HL-60 (cell line): ENCODE measurements around the gene GVQW3.

Source experiments
- DNase-seq, 2 experiments: peaks; one replicate each; pipeline ENCODE4 v3.0.0-alpha.2; 2010 to 2020; ENCODE audit warnings: low read depth in 1 of 2, low spot score in 1 of 2
- H3K27ac ChIP-seq: fragments of 250-450 bp; sonication (Bioruptor Pico); replicated peaks from 2 replicates; pipeline ENCODE4 v1.5.1; 2020; ENCODE audit warnings: mild to moderate bottlenecking, moderate library complexity
- H3K27me3 ChIP-seq: fragments of 250-450 bp; sonication (Bioruptor Pico); 2 replicates; pipeline ENCODE4 v1.5.1; 2021; ENCODE audit warnings: mild to moderate bottlenecking, moderate library complexity; ENCODE audit not compliant: insufficient read depth, poor library complexity, severe bottlenecking
- H3K4me3 ChIP-seq: replicated peaks from 2 replicates; pipeline ENCODE4 v1.5.1; 2011; ENCODE audit warnings: mild to moderate bottlenecking, control low read depth, low read length; ENCODE audit not compliant: insufficient read depth
- GABPA ChIP-seq: IDR thresholded peaks from 2 replicates; pipeline ENCODE4 v1.6.1; 2012; ENCODE audit warnings: low read depth
- POLR2AphosphoS5 ChIP-seq: IDR thresholded peaks from 2 replicates; pipeline ENCODE4 v1.6.1; 2012; ENCODE audit warnings: low read depth
- SPI1 ChIP-seq: IDR thresholded peaks from 2 replicates; pipeline ENCODE4 v1.6.1; 2012; ENCODE audit warnings: low read depth, mild to moderate bottlenecking, borderline replicate concordance
- TF ChIP-seq, protein P1 (sequence below): IDR thresholded peaks from one replicate; pipeline ENCODE4 v1.5.1; 2011; ENCODE audit warnings: low read length, control low read depth, inconsistent platforms; ENCODE audit not compliant: insufficient read depth
- TF ChIP-seq, protein P2 (sequence below): IDR thresholded peaks from 2 replicates; pipeline ENCODE4 v1.6.1; 2012; ENCODE audit warnings: low read depth; ENCODE audit not compliant: insufficient replicate concordance

The GVQW3 gene

DNA sequence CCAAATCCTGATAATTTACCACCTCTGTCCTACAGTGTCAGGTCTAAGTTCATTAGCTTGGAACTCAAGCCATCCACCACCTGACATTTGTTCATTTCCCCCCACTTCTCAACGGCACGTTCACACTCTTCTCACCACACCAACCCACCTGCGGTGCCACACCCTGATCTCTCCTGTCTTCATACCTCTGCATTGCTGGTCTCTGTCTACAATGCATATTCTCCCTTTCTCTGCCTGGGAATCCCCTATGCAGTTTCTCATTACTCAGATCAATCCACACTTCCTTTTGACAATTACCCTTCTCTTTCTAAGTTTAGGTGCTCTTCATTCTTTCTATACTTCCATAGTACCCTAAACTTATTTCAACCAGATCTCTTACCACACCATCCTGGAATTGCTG is 43.3 kb downstream of the GVQW3 start:
- DNase-seq, result no peak
- Histone ChIP-seq H3K27me3 (peaks cover 2% of the 10 kb centered on the region), H3K27ac (no peak overlapping the region), H3K4me3 (no peak overlapping the region)
- no peak for TF ChIP-seq SPI1
- TF ChIP-seq, protein P1, sequence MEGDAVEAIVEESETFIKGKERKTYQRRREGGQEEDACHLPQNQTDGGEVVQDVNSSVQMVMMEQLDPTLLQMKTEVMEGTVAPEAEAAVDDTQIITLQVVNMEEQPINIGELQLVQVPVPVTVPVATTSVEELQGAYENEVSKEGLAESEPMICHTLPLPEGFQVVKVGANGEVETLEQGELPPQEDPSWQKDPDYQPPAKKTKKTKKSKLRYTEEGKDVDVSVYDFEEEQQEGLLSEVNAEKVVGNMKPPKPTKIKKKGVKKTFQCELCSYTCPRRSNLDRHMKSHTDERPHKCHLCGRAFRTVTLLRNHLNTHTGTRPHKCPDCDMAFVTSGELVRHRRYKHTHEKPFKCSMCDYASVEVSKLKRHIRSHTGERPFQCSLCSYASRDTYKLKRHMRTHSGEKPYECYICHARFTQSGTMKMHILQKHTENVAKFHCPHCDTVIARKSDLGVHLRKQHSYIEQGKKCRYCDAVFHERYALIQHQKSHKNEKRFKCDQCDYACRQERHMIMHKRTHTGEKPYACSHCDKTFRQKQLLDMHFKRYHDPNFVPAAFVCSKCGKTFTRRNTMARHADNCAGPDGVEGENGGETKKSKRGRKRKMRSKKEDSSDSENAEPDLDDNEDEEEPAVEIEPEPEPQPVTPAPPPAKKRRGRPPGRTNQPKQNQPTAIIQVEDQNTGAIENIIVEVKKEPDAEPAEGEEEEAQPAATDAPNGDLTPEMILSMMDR, result no peak
- TF ChIP-seq POLR2AphosphoS5, result no peak
- TF ChIP-seq GABPA, result no peak
- TF ChIP-seq, protein P2, sequence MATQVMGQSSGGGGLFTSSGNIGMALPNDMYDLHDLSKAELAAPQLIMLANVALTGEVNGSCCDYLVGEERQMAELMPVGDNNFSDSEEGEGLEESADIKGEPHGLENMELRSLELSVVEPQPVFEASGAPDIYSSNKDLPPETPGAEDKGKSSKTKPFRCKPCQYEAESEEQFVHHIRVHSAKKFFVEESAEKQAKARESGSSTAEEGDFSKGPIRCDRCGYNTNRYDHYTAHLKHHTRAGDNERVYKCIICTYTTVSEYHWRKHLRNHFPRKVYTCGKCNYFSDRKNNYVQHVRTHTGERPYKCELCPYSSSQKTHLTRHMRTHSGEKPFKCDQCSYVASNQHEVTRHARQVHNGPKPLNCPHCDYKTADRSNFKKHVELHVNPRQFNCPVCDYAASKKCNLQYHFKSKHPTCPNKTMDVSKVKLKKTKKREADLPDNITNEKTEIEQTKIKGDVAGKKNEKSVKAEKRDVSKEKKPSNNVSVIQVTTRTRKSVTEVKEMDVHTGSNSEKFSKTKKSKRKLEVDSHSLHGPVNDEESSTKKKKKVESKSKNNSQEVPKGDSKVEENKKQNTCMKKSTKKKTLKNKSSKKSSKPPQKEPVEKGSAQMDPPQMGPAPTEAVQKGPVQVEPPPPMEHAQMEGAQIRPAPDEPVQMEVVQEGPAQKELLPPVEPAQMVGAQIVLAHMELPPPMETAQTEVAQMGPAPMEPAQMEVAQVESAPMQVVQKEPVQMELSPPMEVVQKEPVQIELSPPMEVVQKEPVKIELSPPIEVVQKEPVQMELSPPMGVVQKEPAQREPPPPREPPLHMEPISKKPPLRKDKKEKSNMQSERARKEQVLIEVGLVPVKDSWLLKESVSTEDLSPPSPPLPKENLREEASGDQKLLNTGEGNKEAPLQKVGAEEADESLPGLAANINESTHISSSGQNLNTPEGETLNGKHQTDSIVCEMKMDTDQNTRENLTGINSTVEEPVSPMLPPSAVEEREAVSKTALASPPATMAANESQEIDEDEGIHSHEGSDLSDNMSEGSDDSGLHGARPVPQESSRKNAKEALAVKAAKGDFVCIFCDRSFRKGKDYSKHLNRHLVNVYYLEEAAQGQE, result no peak

DNA sequence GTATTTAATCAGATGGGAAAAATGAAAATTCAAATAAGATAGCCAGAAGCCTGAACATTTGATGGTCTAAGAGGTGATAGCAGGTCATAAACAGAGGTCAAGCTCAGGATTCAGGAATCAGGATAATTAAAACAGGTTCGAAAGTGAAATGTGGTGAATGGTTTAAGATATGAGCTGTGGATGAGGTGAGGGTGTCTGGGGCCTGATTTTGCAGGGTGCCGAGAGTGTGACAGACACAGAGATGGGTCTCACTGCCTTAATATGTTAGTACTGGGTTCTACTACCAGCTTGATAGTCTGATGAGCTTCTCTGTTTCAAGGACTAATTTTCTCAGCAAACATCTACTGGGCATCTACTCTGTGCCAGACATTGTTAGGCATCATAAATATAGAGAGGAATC is 43.8 kb downstream of the GVQW3 start:
- Histone ChIP-seq H3K27ac (no peak overlapping the region), H3K27me3 (peaks cover 2% of the 10 kb centered on the region), H3K4me3 (no peak overlapping the region)
- TF ChIP-seq SPI1, result no peak
- TF ChIP-seq GABPA, result no peak
- TF ChIP-seq, protein P1, result no peak
- no peak for TF ChIP-seq POLR2AphosphoS5
- TF ChIP-seq, protein P2, result no peak
- DNase-seq, result no peak

DNA sequence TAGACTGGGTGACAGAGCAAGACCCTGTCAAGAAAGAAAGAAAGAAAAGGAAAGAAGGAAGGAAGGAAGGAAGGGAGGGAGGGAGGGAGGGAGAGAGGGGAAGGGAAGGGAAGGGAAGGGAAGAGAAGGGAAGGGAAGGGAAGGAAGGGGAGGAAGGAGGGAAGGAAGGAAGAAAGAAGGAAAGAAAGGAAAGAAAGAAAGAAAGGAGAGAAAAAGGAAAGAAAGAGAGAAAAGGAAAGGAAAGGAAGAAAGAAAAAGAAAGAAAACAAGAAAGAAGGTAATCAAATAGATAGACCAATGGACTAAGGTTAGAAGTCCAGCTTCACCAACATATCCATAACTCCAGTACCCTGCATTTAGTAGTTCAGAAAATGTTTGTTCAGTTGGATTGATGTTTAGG is 45.5 kb downstream of the GVQW3 start:
- Histone ChIP-seq H3K4me3 (no peak overlapping the region), H3K27me3 (peaks cover 2% of the 10 kb centered on the region), H3K27ac (no peak overlapping the region)
- DNase-seq, result no peak
- TF ChIP-seq GABPA (no peak), SPI1 (no peak), POLR2AphosphoS5 (no peak)
- TF ChIP-seq, protein P1, result no peak
- TF ChIP-seq, protein P2, result no peak
